Activated naive CD8-positive, alpha-beta T cell treated with anti-CD3 and anti-CD28 coated beads, Interleukin-2, amount 50 U/mL, for 24 hours (primary cell): ENCODE data around the gene PIP4K2A.

ENCODE experiments used
- ATAC-seq: fragments of 150-1000 bp; cut with Tn5 transposase; one replicate; pipeline ENCODE4 v1.10.0; 2021
- DNase-seq: peaks from one replicate; pipeline ENCODE4 v3.0.0; 2021
- H3K27ac Mint-ChIP-seq: one replicate; pipeline ENCODE4 v1.8.0; 2021; ENCODE audit warnings: mild to moderate bottlenecking, mixed read lengths
- H3K27me3 Mint-ChIP-seq: one replicate; pipeline ENCODE4 v1.8.0; 2021; ENCODE audit warnings: mixed read lengths
- H3K36me3 Mint-ChIP-seq: one replicate; pipeline ENCODE4 v1.8.0; 2021; ENCODE audit warnings: low read depth, mixed read lengths
- H3K4me1 Mint-ChIP-seq: one replicate; pipeline ENCODE4 v1.8.0; 2021; ENCODE audit warnings: mixed read lengths
- H3K4me3 Mint-ChIP-seq: one replicate; pipeline ENCODE4 v1.8.0; 2021; ENCODE audit warnings: mild to moderate bottlenecking, moderate library complexity, mixed read lengths
- H3K9me3 Mint-ChIP-seq: one replicate; pipeline ENCODE4 v1.8.0; 2021; ENCODE audit warnings: mixed read lengths

PIP4K2A gene

GRCh38 chr10:22637491-22637890 lies 76.9 kb downstream of the PIP4K2A start:
- Mint-ChIP-seq H3K27ac (peak overlapping the region; percentile 61), H3K4me1 (peaks cover 94% of the 10 kb centered on the region), H3K36me3 (peaks cover 27% of the 10 kb centered on the region), H3K4me3 (no peak overlapping the region), H3K9me3 (peaks cover 8% of the 10 kb centered on the region), H3K27me3 (no peaks in the 10 kb centered on the region)
- DNase-seq: no peak
- no peak for ATAC-seq

DNA sequence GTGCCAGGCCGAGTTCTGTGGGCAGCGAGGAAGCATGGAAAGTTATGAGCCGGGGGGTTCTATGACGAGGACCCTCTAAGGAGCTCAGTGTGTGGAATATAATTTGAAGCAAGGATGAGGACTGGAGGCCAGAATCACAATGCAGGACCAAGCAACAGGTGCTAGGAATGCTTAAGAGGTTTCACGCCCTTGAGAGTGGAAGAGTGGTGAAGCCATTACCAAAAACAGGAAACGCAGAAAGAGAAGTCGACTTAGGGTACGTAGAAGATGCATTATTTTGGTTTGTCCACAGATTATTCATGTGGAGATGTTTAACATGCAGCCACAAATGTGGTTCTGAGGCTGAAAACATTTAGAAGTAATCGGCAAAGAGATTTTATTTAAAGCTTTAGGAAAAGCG lies 78.7 kb downstream of the PIP4K2A start:
- Mint-ChIP-seq H3K9me3 (peaks cover 8% of the 10 kb centered on the region), H3K27me3 (no peaks in the 10 kb centered on the region), H3K4me1 (peaks cover 96% of the 10 kb centered on the region), H3K36me3 (peaks cover 26% of the 10 kb centered on the region), H3K27ac (peak overlapping the region; percentile 95), H3K4me3 (peak overlapping the region; percentile 58)
- ATAC-seq (no peak), DNase-seq (no peak)

GRCh38 chr10:22634606-22635459 lies 79.5 kb downstream of the PIP4K2A start:
- H3K4me1 Mint-ChIP-seq: peaks cover 96% of the 10 kb centered on the region
- ATAC-seq: peak; percentile 76
- peak overlapping the region; percentile 58 for H3K4me3 Mint-ChIP-seq
- peak overlapping the region; percentile 95 for H3K27ac Mint-ChIP-seq
- H3K9me3 Mint-ChIP-seq: peaks cover 8% of the 10 kb centered on the region
- peaks cover 26% of the 10 kb centered on the region for H3K36me3 Mint-ChIP-seq
- DNase-seq: no peak
- H3K27me3 Mint-ChIP-seq: no peaks in the 10 kb centered on the region

DNA sequence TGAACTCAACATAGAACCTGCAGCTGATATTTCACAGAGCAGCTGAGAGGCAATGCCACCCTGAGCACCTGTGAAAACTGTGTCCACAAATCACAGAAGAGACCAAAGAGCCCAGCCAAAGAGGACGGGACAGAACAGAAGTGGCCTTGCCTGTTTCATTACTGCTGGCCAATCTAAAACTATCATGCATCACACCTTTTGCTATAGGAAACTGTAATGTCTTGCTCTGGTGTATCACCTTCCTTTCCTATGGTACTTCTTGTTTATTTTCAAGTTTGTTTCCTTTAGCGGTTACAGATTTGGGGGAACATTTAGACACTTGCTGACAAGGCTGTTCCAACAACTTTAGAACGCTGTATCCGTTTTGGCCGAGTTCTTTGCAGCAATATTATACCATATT lies 80.3 kb downstream of the PIP4K2A start:
- no peaks in the 10 kb centered on the region for H3K27me3 Mint-ChIP-seq
- peaks cover 8% of the 10 kb centered on the region for H3K9me3 Mint-ChIP-seq
- H3K36me3 Mint-ChIP-seq: peaks cover 26% of the 10 kb centered on the region
- H3K4me1 Mint-ChIP-seq: peaks cover 96% of the 10 kb centered on the region
- ATAC-seq (no peak), DNase-seq (no peak)
- peak overlapping the region; percentile 58 for H3K4me3 Mint-ChIP-seq
- H3K27ac Mint-ChIP-seq: peak overlapping the region; percentile 95

GRCh38 chr10:22633528-22633927 lies 80.8 kb downstream of the PIP4K2A start:
- no peaks in the 10 kb centered on the region for H3K27me3 Mint-ChIP-seq
- peaks cover 9% of the 10 kb centered on the region for H3K9me3 Mint-ChIP-seq
- ATAC-seq (no peak), DNase-seq (no peak)
- H3K4me3 Mint-ChIP-seq: peak overlapping the region; percentile 2
- H3K4me1 Mint-ChIP-seq: peaks cover 96% of the 10 kb centered on the region
- H3K27ac Mint-ChIP-seq: peak overlapping the region; percentile 95
- H3K36me3 Mint-ChIP-seq: peaks cover 27% of the 10 kb centered on the region

DNA sequence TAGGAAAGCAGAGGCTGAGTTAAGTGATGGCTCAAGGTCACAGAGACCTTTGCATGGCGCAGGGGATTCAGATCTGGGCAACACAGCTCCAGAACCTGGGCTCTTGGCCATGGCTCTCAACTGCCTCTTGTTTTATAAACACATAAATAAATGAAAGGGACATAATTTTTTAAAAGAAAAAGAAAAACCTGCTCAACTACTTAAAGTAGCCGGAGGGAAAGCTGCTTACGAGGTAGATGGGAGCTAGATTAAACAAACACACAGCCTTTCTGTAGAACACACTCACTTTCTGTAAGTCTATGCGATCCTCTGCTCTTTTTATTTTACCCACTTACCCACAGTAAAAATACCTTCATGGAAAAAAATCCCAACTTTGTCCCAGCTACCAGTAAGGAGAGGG lies 81.3 kb downstream of the PIP4K2A start:
- H3K4me3 Mint-ChIP-seq: peak overlapping the region; percentile 2
- peaks cover 31% of the 10 kb centered on the region for H3K36me3 Mint-ChIP-seq
- H3K27me3 Mint-ChIP-seq: no peaks in the 10 kb centered on the region
- no peak for DNase-seq
- no peak for ATAC-seq
- H3K27ac Mint-ChIP-seq: peak overlapping the region; percentile 95
- peaks cover 12% of the 10 kb centered on the region for H3K9me3 Mint-ChIP-seq
- H3K4me1 Mint-ChIP-seq: peaks cover 96% of the 10 kb centered on the region

GRCh38 chr10:22631646-22632278 lies 82.6 kb downstream of the PIP4K2A start:
- peaks cover 96% of the 10 kb centered on the region for H3K4me1 Mint-ChIP-seq
- peak overlapping the region; percentile 97 for H3K27ac Mint-ChIP-seq
- H3K9me3 Mint-ChIP-seq: peaks cover 8% of the 10 kb centered on the region
- no peak for ATAC-seq
- no peak for DNase-seq
- no peaks in the 10 kb centered on the region for H3K27me3 Mint-ChIP-seq
- peaks cover 26% of the 10 kb centered on the region for H3K36me3 Mint-ChIP-seq
- peak overlapping the region; percentile 70 for H3K4me3 Mint-ChIP-seq

DNA sequence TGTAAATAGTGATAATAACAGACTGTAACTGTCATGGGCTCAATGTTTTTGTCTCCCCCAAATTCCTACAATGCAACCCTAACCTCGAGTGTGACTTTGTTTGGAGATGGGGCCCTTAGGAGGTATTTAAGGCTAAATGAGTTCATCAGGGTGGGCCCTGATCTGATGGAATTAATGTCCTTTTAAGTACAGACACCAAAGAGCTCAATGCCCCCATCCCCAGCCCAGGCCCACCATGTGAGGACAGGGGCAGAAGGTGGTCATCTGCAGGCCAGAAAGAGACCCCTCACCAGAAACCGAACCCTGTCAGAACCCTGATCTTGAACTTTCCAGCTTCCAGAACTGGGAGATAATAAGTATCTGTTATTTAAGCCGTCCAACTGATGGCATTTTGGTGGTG lies 83.2 kb downstream of the PIP4K2A start:
- peaks cover 7% of the 10 kb centered on the region for H3K9me3 Mint-ChIP-seq
- ATAC-seq: no peak
- no peaks in the 10 kb centered on the region for H3K27me3 Mint-ChIP-seq
- peaks cover 21% of the 10 kb centered on the region for H3K36me3 Mint-ChIP-seq
- H3K4me1 Mint-ChIP-seq: peaks cover 96% of the 10 kb centered on the region
- no peak for DNase-seq
- H3K27ac Mint-ChIP-seq: peak overlapping the region; percentile 97
- H3K4me3 Mint-ChIP-seq: peak overlapping the region; percentile 70

DNA sequence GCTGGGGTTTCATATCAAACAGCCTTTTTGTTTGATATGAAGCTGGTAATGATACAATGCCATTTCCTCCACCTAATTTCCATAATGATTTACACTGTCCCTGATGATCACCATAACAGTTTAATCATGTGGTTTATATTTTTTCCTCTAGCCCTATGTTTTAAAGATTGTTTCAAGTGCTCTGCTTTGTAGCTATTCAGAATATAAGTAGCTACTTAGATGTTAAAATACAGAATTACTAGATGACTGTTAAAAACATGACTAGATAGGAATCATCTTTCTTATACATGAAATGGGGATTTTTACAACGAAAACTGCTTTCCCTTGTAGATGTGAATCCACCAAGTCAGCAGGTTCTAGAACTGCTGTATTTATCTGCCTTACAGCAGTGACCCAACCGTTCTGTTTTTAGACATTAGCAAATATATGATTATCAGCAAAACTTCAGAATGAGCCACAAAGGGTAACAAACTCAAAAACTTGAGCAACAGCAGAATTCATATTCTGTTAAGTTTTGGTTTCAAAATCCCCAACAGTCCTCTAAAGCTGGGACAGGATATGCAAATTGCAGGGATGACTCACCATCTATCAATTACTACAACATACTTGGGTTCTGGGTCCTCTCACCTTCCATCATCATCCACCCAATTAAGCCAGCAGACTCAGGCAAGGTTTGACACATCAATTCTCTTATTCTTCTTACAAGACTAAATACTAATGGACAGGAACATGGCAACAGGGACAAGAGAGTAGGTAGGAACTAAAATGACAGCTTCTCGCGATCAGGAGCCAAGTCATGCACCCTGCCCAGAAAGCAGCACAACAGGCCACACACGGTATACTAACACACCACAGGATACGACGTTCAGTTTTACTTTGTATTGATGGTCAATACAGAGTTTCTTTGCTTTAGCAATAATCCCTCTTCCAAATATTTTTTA lies 83.9 kb downstream of the PIP4K2A start:
- Mint-ChIP-seq H3K9me3 (peaks cover 4% of the 10 kb centered on the region), H3K27ac (peak overlapping the region; percentile 97), H3K4me1 (peaks cover 96% of the 10 kb centered on the region), H3K36me3 (peaks cover 17% of the 10 kb centered on the region), H3K27me3 (no peaks in the 10 kb centered on the region), H3K4me3 (peak overlapping the region; percentile 70)
- DNase-seq: no peak
- peak; percentile 66 for ATAC-seq

DNA sequence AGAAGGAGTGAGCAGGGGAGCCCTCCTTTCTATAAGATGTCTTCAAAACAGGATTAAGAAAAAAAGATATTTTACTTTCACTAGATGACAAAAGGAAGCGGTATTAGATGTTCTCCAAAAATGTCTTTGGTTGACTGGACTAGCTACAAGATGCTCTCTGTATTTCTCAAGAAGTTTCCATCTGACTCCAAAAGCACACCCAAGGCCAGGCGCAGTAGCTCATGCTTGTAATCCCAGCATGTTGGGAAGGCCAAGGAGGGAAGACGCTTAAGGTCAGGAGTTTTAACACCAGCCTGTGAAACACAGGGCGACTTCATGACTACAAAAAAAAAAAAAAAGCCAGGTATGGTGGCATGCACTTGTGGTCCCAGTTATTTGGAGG lies 84.5 kb downstream of the PIP4K2A start:
- Mint-ChIP-seq H3K27ac (peak overlapping the region; percentile 97), H3K4me1 (peaks cover 96% of the 10 kb centered on the region), H3K36me3 (peaks cover 13% of the 10 kb centered on the region), H3K27me3 (no peaks in the 10 kb centered on the region), H3K9me3 (peaks cover 4% of the 10 kb centered on the region), H3K4me3 (peak overlapping the region; percentile 70)
- peak; percentile 45 for ATAC-seq
- DNase-seq: no peak

DNA sequence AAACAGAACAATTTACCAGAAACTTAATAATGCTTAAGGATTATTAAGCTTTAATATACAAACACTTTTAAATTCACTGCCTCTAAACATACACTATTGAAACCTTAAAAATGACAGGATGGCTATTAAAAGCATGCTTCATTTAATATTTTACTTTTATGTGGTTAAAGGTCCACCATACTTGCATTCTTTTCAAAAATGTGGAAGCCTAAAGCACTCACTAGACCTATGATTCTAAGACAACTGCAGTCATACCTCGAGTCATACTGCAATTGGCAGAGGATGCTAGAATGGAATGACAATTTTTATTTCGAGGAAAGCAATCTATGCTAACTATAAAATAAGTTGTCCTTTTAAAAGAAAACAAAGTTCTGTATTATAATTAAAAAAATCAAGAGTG lies 85.3 kb downstream of the PIP4K2A start:
- ATAC-seq (no peak), DNase-seq (no peak)
- Mint-ChIP-seq H3K27ac (peak overlapping the region; percentile 97), H3K4me1 (peaks cover 96% of the 10 kb centered on the region), H3K36me3 (peaks cover 13% of the 10 kb centered on the region), H3K9me3 (peaks cover 4% of the 10 kb centered on the region), H3K4me3 (peak overlapping the region; percentile 47), H3K27me3 (no peaks in the 10 kb centered on the region)

GRCh38 chr10:22628309-22628708 lies 86.1 kb downstream of the PIP4K2A start:
- Mint-ChIP-seq H3K9me3 (peaks cover 4% of the 10 kb centered on the region), H3K4me3 (peak overlapping the region; percentile 47), H3K36me3 (peaks cover 13% of the 10 kb centered on the region), H3K27me3 (no peaks in the 10 kb centered on the region), H3K4me1 (peaks cover 96% of the 10 kb centered on the region), H3K27ac (peak overlapping the region; percentile 97)
- no peak for ATAC-seq
- DNase-seq: no peak

- ATAC-seq (no peak), DNase-seq (no peak)
- Mint-ChIP-seq H3K27ac (peak overlapping the region; percentile 97), H3K4me1 (peaks cover 94% of the 10 kb centered on the region), H3K36me3 (peaks cover 13% of the 10 kb centered on the region), H3K27me3 (no peaks in the 10 kb centered on the region), H3K4me3 (peak overlapping the region; percentile 38), H3K9me3 (peaks cover 4% of the 10 kb centered on the region)
Measured at GRCh38 chr10:22626784-22627183, 87.6 kb downstream of the PIP4K2A start.

DNA sequence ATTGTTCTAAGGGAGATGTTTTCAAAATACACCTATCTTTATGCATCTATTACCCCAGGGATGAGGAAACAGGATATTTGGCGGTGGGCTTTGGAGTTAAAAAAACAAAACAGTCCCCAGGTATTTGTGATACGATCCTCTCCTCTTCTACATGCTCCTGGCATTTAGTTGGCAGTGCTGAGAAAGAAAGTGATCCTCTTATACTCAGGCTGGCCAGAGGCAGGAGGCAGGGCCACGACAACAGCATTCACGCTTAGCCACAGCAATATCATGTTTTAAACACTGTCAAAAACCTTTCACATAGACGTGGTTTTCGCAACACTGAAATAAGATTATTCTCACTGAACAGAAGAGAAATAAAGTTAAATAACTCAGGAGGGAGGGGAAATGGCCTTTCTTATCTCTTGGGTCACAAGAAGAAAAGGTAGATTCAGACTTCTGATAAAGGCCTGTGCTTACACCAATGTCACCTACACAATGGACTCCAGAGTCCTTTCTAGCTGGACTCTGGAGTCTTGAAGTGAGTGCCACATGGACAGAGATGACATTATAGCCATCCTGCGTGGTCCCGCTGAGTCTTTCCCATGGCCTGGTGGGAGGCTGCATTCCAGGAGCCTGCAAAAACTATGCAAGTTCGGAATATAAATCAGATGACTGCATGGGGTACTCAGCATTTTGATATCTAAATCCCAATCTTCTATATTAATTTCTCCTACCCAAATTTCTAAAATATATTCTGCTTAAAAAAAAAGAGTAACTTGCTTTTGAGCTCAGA lies 88.7 kb downstream of the PIP4K2A start:
- H3K27me3 Mint-ChIP-seq: no peaks in the 10 kb centered on the region
- ATAC-seq (no peak), DNase-seq (no peak)
- peaks cover 10% of the 10 kb centered on the region for H3K36me3 Mint-ChIP-seq
- H3K9me3 Mint-ChIP-seq: peaks cover 4% of the 10 kb centered on the region
- H3K27ac Mint-ChIP-seq: peak overlapping the region; percentile 86
- peaks cover 94% of the 10 kb centered on the region for H3K4me1 Mint-ChIP-seq
- H3K4me3 Mint-ChIP-seq: no peak overlapping the region
